Measurements from ENCODE around the gene NOL6.
A peak's percentile ranks its signal among the peaks of the same experiment; 100 is the strongest.
"Not testable (repeated sequence)": the region's sequence is repeated elsewhere in the genome, so short reads cannot be mapped to it uniquely, and the experiment has no call there.

Gene NOL6, protein sequence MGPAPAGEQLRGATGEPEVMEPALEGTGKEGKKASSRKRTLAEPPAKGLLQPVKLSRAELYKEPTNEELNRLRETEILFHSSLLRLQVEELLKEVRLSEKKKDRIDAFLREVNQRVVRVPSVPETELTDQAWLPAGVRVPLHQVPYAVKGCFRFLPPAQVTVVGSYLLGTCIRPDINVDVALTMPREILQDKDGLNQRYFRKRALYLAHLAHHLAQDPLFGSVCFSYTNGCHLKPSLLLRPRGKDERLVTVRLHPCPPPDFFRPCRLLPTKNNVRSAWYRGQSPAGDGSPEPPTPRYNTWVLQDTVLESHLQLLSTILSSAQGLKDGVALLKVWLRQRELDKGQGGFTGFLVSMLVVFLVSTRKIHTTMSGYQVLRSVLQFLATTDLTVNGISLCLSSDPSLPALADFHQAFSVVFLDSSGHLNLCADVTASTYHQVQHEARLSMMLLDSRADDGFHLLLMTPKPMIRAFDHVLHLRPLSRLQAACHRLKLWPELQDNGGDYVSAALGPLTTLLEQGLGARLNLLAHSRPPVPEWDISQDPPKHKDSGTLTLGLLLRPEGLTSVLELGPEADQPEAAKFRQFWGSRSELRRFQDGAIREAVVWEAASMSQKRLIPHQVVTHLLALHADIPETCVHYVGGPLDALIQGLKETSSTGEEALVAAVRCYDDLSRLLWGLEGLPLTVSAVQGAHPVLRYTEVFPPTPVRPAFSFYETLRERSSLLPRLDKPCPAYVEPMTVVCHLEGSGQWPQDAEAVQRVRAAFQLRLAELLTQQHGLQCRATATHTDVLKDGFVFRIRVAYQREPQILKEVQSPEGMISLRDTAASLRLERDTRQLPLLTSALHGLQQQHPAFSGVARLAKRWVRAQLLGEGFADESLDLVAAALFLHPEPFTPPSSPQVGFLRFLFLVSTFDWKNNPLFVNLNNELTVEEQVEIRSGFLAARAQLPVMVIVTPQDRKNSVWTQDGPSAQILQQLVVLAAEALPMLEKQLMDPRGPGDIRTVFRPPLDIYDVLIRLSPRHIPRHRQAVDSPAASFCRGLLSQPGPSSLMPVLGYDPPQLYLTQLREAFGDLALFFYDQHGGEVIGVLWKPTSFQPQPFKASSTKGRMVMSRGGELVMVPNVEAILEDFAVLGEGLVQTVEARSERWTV

DNA sequence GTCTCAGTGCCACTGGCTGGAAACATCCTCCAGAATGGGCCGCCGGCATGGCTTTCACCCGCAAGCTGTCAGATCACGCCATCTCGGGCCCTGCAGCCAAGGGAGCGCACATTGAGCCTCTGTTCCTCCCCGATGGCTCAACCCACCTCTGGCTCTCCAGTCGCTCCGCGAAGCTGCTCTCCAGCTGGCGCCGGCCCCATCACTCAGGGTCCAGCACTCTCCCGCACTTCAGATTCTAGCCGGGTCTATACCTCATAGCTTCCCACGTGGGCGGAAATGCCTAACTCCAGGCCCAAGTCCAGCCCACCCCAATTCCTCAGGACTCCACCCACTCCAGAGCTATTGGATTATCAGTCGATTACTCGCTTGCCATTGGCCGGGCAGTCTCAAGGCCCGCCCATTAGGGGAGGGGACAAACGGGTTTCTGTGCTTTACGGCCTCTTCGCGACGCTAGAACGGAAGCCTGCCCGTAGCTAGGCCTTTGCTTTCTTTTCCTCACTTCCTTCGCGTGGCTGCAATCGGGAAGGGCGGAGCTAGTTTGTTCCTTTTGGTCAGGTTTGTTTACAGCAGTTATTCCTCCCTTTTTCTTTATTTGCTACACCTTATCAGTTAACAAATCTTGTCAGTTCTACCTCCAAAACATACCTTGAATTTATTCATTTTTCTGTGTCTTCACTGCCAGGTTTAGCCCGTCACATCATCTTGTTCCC lies at the start of gene NOL6:
Gene NOL6 (minus strand): TSS at position 282 of the 710 bp plus-strand sequence. CDS start 82 bp downstream, at position 200.
- DNase-seq: peak; percentile 99

DNA sequence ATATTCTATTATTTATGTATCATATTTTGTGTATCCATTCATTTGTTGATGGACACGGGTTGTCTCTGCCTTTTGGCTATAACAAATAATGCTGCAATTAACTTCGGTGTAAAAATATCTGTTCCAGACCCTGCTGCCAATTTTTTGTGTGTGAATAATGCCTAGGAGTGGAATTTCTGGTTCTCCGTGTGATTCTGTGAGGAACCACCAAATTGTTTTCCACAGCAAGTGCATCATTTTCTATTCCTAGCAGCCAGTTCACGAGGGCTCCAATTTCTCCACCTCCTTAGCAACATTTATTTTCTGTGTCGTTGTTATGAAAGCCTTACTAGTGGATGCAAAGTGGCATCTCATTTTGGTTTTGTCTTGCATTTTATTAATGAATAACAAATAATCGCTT lies 48.1 kb upstream of the NOL6 start:
- DNase-seq: not testable (repeated sequence)

DNA sequence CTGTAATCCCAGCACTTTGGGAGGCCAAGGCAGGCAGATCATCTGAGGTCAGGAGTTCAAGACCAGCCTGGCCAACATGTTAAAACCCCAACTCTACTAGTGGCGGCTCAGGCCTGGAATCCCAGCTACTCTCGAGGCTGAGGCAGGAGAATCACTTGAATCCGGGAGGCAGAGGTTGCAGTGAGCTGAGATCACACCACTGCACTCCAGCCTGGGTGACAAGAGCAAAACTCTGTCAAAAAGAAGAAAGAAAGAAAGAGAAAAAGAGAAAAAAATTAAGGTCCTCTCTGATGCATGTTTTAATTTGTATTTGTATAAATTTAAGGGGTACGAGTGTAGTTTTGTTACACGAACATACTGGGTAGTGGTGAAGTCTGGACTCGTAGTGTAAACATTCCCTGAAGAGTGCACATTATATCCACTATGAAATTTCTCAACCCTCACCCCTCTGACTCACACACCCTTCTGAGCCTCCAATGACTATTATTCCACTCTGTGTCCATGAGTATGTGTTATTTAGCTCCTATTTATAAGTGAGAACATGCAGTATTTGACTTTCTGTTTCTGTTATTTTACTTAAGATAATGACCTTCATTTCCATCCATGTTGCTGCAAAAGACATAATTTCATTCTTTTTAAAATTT lies 44.3 kb upstream of the NOL6 start:
- DNase-seq: not testable (repeated sequence)

DNA sequence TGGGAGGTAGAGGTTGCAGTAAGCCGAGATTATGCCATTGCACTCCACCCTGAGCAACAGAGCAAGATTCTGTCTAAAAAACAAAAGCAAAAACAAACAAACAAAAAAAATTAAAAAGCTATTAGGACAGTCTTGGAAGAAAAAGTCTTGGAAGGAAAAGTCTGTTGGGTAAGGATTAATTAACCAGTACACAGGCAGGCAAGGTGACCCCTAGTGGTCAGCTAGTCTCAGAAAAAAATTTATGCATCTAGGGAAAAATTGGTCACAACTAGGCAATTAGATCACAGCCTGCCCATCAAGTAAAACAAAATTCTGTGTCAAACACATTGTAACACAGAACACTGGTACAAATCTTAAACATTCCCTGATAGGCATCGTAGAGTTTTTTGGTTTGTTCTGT lies 43.6 kb upstream of the NOL6 start:
- no peak for DNase-seq

DNA sequence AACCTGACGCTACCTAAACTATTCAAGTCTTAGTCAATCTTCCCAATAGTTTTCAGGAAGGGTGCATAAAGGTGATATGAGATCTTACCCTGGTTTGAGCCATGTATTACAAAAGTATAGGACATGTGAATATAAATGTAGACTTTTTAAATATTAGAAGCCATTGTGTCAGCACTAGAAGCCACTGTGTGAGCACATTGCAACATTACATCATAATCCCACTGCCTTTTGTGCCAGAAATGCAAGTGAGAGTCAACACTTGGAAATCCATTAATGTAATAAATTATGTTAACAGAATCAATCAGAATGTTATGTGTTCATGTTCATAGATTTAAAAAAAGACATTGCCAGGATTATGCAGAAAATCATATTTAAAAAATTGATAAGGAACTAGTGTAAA lies 42.7 kb upstream of the NOL6 start:
- DNase-seq: not testable (repeated sequence)

DNA sequence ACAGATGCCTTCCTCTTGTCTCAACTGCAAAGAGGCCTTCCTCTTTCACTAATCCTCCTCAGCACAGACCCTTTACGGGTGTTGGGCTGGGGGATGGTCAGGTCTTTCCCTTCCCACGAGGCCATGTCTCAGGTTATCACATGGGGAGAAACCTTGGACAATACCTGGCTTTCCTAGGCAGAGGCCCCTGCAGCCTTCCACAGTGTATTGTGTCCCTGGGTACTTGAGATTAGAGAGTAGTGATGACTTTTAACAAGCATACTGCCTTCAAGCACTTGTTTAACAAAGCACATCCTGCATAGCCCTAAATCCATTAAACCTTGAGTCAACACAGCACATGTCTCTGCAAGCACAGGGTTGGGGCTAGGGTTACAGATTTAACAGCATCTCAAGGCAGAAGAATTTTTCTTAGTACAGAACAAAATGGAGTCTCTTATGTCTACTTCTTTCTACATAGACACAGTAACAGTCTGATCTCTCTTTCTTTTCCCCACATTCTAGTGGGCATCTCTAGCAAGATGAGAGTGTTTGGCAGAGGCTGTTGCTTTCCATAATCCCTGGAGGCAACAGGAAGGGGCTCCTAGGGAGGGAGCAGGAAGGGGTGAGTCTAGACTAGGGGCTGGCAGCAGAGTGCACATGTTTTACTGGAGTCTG lies 41.7 kb upstream of the NOL6 start:
- DNase-seq: not testable (repeated sequence)

DNA sequence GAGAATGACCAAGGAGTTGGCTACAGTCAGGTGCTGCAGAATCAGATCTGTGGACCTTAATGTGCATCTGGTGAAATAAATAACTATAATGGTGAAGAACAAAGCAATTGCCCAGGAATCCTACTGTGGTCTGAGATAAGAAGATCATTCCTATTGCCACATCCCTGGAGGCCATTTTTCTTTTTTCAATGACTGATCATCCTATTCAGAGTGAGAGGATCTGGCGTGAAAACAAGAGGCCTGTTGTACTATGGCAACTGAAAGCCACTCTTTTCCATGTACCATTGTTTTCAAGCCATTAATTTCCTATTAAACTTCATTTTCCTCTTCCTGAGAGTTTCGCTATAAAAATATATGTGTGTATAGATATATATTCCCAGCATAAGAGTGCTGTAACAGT lies 38.8 kb upstream of the NOL6 start:
- DNase-seq: not testable (repeated sequence)

DNA sequence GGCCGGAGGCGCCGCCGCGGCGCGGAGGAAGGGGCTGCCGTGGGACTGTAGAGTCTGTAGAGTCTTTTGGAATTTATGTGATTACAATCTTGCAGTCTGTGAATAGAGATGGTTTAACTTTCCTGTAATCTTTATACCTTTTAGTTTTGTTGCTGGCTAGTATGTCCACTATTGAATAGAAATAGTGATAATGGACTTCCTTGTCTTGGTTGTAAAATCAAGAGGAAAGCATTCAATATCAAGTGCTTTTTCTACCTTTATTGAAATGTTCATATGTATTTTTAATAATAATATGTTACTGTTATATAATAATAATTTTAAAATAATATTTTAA lies 37.4 kb upstream of the NOL6 start:
- not testable (repeated sequence) for DNase-seq

DNA sequence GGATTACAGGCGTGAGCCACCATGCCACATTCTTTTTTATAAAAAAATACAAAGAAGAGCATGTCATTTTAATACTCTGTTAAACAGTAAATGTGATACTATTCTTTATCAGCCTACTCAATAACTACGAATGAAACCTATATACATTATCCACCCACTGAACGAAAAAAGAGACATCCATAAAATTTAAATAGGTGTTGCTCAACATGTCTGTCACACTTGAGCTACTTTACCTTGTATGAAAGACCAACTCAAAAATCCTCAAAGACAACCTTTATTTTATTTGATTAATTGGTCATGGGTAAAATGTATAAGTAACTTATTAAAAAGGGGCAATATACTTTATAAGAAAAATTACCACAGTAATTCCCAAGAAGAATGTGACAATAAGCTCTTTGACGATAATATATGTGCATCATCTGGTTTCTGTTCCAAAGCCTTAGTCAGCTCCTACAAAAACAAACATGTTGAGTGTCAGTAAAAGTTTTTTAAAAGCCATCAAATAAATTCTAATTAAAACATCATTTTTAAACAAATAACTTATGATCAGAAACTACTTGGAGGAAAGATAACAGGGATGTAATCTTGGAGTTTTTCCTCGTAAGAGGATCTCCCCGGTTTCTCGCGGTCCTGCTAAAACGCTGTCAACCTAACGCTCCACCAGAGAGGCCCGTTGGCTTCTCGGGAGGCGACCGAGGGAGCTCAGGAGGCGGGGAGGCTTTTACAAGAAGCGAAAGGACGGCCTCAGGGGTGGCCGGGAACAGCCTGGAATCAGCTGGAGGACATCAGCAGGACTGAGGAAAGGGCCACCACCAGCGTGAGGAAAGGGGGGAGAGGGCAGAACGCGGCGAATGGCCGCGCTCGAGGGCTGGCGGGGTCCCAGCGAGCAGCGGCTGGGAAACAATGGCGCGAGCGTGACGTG lies 36.8 kb upstream of the NOL6 start:
- DNase-seq: peak; percentile 40

DNA sequence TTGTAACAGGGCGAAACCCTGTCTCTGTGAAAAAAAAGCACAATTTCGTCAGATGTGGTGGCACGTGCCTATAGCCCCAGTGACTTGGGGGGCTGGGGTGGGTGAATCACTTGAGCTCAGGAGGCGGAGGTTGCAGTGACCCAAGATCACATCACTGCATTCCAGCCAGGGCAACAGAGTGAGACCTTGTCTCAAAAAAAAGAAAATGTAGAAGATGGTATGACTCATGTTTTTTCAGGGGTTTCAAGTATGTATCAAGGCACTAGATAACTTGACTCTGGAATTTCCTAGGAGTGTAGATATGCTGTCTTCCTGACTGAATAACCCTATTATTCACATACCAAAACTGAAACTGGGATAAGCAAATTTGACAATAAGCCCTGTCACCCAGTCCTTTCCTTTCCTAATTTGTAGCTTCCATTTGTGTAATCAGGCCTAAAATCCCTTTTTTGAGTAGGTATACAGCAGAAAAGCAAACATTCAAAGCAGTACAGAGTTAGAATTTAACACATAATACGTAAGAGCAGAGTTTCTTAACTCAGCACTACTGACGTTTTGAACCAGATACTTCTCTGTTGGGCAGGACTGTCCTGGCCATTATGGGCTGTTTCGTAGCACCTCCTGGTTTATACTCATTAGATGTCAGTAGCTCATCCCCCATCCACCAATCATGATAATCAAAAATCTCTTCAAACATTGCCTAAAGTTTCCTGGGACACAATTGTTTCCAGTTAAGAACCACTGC lies 33.1 kb upstream of the NOL6 start:
- DNase-seq: peak; percentile 18

DNA sequence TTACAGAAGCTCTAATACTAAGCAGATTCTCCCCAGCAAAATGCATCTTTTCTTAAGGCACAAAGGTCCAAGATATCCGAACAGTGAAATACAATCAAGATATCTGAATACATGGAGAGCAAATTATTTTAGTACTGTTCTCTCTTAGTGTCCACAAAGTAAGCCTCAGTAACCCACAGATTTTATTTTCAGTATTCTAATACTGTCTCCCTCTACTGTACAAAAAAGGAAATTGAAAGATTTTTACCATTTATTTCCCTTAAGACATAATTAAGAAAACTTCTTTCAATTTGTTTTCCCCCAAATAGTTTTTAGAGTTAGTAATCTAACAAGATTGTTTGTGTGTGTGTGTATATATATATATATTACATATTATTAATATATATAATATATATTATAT lies 24.7 kb upstream of the NOL6 start:
- no peak for DNase-seq

DNA sequence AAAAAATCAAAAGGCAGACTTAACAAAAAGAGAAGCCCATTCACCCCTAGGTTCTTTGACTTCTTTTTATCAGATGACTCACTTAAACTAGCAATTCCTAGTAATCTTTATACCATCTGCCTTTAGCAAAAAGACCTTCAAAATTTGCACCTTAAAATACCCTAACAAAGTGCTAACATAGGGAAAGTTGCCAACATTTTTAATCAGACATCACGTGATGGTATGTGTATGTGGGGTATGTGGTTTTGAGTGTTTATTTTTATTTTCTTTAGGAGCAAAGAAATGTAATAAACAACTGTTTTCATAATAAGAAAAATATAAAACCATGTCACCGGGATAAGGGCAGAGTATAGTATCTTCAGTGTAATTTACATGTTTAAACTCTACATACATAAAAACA lies 20.1 kb upstream of the NOL6 start:
- DNase-seq: not testable (repeated sequence)

DNA sequence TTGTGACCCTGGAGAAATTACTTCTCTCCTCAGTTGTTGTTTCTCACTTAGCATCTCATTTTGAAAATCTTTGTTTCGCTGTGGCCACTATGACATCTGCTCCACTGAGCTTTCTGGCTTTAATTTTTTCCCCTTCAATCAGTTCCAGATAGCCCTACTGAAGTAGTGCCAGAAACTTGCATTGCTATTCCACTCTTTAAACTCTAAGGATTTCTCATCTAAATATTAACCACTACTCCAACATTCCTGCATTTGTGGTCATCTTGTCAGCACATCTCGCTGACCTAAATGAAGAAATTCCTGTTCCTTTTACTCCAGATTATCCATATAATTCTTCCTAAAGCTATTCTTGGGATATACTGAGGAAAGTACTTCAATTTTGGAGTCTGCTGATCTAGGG lies 15.3 kb upstream of the NOL6 start:
- no peak for DNase-seq

DNA sequence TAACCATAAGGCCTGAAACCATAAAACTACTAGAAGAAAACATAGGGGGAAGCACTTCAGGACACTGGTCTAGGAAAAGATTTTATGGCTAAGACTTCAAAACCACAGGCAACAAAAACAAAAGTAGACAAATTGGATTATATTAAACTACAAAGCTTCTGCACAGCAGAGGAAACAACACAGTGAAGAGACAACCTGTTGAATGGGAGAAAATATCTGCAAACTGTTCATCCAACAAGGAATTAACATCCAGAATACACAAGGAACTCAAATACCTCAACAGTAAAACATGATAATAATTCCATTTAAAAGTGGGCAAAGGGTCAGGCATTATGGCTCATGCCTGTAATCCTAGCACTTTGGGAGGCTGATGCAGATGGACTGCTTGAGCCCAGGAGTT lies 11.6 kb upstream of the NOL6 start:
- DNase-seq: not testable (repeated sequence)

DNA sequence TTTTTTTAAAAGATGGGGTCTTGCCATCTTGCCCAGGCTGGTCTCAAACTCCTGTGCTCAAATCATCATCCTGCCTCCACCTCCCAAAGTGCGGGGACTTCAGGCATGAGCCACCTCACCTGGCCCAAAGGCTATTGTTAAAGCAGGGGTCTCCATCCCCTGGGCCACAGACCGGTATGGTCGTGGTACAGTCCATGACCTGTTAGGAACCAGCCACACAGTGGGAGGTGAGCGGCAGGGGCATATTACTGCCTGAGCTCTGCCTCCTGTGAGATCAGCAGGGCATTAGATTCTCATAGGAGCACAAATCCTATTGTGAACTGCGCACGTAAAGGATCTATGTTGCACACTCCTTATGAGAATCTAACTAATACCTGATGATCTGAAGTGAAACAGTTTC lies 7.3 kb upstream of the NOL6 start:
- no peak for DNase-seq

DNA sequence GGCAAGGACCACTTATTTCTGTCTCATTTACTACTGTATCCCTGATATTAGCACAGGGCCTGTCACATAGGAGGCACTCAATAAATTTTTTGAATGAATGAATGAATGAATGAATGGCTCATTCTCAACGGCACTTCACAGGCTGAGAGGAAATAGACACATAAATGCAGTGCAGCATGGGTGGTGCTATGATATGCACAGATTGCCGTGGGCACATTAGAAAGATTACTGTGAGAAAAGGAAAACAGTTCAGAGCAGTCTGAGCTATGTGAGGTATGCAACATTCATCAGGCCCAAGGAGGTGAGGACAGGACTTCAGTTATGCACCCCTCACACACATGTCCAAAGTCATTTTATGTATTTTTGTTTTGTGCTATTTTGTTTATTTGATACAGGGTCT lies 6.4 kb upstream of the NOL6 start:
- no peak for DNase-seq

DNA sequence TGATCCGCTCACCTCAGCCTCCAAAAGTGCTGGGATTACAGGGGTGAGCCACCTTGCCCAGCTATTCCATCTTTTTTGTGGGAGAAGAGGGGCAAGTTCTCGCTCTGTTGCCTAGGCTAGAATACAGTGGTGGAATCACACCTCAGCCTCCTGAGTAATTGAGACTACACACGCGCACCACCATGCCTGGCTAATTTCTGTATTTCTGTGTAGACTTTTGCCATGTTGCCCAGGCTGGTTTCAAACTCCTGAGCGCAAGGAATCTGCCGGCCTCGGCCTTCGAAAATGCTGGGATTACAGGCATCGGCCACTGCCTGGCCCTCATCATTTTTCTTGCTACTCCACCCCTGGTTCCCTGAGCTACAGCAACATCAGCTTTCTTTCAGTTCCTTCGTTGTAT lies 2.8 kb upstream of the NOL6 start:
- DNase-seq: no peak

DNA sequence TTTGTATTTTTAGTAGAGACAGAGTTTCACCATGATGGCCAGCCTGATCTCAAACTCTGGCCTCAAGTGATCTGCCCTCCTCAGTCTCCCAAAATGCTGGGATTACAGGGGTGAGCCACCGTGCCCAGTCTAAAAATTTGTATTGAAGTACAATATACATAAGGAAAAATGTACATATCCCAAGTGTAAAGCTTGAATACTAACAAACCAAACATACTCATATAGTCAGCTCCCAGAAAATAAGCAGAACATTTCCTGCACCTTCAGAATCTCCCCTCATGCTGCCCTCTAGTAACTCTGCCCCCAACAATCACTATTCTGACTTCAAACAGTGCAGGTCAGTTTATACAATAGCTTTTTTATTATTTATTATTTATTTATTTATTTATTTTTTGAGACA lies 1.6 kb upstream of the NOL6 start:
- DNase-seq: no peak

DNA sequence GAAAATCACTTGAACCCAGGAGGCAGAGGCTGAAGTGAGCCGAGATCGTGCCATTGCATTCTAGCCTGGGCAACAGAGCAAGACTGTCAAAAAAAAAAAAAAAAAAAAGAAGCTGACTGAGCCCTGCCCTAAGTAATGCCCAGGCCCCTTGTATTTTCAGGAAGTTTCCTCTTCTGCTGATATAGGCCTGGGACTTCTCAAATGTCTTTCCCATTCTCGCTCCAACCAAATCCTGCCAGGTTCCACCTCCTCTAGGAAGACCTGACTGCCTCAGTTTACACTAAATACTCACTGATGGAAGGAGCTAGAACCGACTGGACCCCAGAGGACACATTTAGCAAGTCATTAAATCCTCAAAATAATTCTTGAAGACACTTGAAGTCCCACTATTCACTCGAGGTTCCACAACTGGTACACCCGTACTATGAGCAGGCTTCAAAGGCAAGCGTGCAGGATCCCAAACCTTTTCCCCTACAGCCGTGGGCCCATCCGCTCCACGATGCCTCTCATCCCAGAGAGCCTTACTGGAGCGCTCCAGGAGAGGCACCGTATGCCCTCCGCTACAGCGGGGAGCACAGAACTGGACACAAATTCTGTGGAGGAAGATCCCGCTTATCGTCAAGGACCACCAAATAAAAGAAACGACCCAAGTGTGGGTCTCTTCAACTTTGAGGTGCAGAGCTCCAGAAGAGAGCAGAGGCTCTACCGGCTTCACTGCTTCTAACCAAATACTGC lies 676 bp downstream of the NOL6 start:
- DNase-seq: no peak

Data from activated naive CD4-positive, alpha-beta T cell treated with Interleukin-2 at 50 U/mL for 16 hours (primary cell).